HG02588 (cell line): ENCODE results near the gene NKD2.
"Not testable (repeated sequence)": the region's sequence is repeated elsewhere in the genome, so short reads cannot be mapped to it uniquely, and the experiment has no call there.

Source experiments
- ATAC-seq: cut with Tn5 transposase; IDR thresholded peaks from one replicate; pipeline ENCODE4 v1.9.1; 2021; ENCODE audit warnings: mild to moderate bottlenecking, moderate library complexity; ENCODE audit not compliant: unreplicated experiment

NKD2 gene

GRCh38 chr5:999724-1000123, 8.9 kb upstream of the NKD2 start:
- ATAC-seq = no peak

GRCh38 chr5:1000329-1000728, 8.3 kb upstream of the NKD2 start:
- ATAC-seq = no peak

- not testable (repeated sequence) for ATAC-seq
Observed at GRCh38 chr5:1000831-1001230, 7.8 kb upstream of the NKD2 start.

- no peak for ATAC-seq
Observed at GRCh38 chr5:1001406-1002270, 7.0 kb upstream of the NKD2 start.

- ATAC-seq = no peak
Observed at GRCh38 chr5:1002271-1002546, 6.4 kb upstream of the NKD2 start.

- ATAC-seq = no peak
Observed at GRCh38 chr5:1002836-1003235, 5.8 kb upstream of the NKD2 start.

GRCh38 chr5:1003296-1003937, 5.2 kb upstream of the NKD2 start:
- ATAC-seq = no peak

GRCh38 chr5:1004461-1005248, 3.9 kb upstream of the NKD2 start:
- no peak for ATAC-seq

GRCh38 chr5:1005249-1005851, 3.3 kb upstream of the NKD2 start:
- ATAC-seq = no peak

GRCh38 chr5:1005904-1006655, 2.5 kb upstream of the NKD2 start:
- no peak for ATAC-seq

GRCh38 chr5:1006656-1007071, 1.9 kb upstream of the NKD2 start:
- no peak for ATAC-seq

GRCh38 chr5:1007221-1007680, 1.4 kb upstream of the NKD2 start:
- ATAC-seq = no peak

GRCh38 chr5:1007681-1008450, 736 bp upstream of the NKD2 start:
- no peak for ATAC-seq

- no peak for ATAC-seq
Observed at GRCh38 chr5:1009359-1010180, 968 bp downstream of the NKD2 start.

- ATAC-seq = no peak
Observed at GRCh38 chr5:1010181-1010510, 1.5 kb downstream of the NKD2 start.

GRCh38 chr5:1010641-1011046, 2.0 kb downstream of the NKD2 start:
- ATAC-seq = no peak

GRCh38 chr5:1011226-1011631, 2.6 kb downstream of the NKD2 start:
- no peak for ATAC-seq

GRCh38 chr5:1011741-1012312, 3.2 kb downstream of the NKD2 start:
- no peak for ATAC-seq
